Measurements from ENCODE around the gene TMEM181. TPM values are rescaled to one million over a fixed set of nuclear protein-coding genes. Genes with fewer than 3 reads are reported as not detected.

TMEM181 gene
- total and polyA plus RNA-seq, 2 of the 13 experiments (the other 11 are each of a cell fraction or from before 2014, with no cell fraction given) = 59.1 to 108 TPM

GRCh38 chr6:158545043-158545966 lies 14.6 kb upstream of the TMEM181 start (continued):
- TF ChIP-seq AHDC1 (CRISPR knock-in tag; IDR thresholded peaks at IDR 0.05; ENCODE audit: borderline replicate concordance) (0 out of 2 replicates have a peak, but pooled peaks have one; percentile 67), ZKSCAN1 (IDR thresholded peaks at IDR 0.05; ENCODE audit: low read length) (no peak), ZNF12 (CRISPR knock-in tag; IDR thresholded peaks at IDR 0.05) (peak; percentile 72), ZNF777 (CRISPR knock-in tag; IDR thresholded peaks at IDR 0.05) (no peak), KDM3A (CRISPR knock-in tag; IDR thresholded peaks at IDR 0.05; ENCODE audit: low read depth) (no peak; the same call in 1 of the 2 replicates), DR1 (CRISPR knock-in tag; IDR thresholded peaks at IDR 0.05) (peak; percentile 29; the same call in 1 of the 2 replicates), ZNF75D (CRISPR knock-in tag; IDR thresholded peaks at IDR 0.05; ENCODE audit: borderline replicate concordance) (no peak)
- TF ChIP-seq, protein P1, sequence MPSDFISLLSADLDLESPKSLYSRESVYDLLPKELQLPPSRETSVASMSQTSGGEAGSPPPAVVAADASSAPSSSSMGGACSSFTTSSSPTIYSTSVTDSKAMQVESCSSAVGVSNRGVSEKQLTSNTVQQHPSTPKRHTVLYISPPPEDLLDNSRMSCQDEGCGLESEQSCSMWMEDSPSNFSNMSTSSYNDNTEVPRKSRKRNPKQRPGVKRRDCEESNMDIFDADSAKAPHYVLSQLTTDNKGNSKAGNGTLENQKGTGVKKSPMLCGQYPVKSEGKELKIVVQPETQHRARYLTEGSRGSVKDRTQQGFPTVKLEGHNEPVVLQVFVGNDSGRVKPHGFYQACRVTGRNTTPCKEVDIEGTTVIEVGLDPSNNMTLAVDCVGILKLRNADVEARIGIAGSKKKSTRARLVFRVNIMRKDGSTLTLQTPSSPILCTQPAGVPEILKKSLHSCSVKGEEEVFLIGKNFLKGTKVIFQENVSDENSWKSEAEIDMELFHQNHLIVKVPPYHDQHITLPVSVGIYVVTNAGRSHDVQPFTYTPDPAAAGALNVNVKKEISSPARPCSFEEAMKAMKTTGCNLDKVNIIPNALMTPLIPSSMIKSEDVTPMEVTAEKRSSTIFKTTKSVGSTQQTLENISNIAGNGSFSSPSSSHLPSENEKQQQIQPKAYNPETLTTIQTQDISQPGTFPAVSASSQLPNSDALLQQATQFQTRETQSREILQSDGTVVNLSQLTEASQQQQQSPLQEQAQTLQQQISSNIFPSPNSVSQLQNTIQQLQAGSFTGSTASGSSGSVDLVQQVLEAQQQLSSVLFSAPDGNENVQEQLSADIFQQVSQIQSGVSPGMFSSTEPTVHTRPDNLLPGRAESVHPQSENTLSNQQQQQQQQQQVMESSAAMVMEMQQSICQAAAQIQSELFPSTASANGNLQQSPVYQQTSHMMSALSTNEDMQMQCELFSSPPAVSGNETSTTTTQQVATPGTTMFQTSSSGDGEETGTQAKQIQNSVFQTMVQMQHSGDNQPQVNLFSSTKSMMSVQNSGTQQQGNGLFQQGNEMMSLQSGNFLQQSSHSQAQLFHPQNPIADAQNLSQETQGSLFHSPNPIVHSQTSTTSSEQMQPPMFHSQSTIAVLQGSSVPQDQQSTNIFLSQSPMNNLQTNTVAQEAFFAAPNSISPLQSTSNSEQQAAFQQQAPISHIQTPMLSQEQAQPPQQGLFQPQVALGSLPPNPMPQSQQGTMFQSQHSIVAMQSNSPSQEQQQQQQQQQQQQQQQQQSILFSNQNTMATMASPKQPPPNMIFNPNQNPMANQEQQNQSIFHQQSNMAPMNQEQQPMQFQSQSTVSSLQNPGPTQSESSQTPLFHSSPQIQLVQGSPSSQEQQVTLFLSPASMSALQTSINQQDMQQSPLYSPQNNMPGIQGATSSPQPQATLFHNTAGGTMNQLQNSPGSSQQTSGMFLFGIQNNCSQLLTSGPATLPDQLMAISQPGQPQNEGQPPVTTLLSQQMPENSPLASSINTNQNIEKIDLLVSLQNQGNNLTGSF (CRISPR knock-in tag; IDR thresholded peaks at IDR 0.05) = peak; percentile 66; the same call in 1 of the 2 replicates
- TF ChIP-seq, protein P2, sequence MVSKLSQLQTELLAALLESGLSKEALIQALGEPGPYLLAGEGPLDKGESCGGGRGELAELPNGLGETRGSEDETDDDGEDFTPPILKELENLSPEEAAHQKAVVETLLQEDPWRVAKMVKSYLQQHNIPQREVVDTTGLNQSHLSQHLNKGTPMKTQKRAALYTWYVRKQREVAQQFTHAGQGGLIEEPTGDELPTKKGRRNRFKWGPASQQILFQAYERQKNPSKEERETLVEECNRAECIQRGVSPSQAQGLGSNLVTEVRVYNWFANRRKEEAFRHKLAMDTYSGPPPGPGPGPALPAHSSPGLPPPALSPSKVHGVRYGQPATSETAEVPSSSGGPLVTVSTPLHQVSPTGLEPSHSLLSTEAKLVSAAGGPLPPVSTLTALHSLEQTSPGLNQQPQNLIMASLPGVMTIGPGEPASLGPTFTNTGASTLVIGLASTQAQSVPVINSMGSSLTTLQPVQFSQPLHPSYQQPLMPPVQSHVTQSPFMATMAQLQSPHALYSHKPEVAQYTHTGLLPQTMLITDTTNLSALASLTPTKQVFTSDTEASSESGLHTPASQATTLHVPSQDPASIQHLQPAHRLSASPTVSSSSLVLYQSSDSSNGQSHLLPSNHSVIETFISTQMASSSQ (IDR thresholded peaks at IDR 0.05; ENCODE audit: low read depth) = no peak
- TF ChIP-seq, protein P2 (CRISPR knock-in tag; IDR thresholded peaks at IDR 0.05; ENCODE audit: borderline replicate concordance) = peak; percentile 89; the same call in 1 of the 2 replicates

Measured in HepG2 (cell line).